GM12865 (cell line): ENCODE measurements around the gene PLAU.

Experiments
- DNase-seq: peaks from one replicate; pipeline ENCODE4 v3.0.0; 2010; ENCODE audit warnings: low read depth
- H3K4me3 ChIP-seq: 2 replicates; pipeline ENCODE4 v1.5.1; 2011; ENCODE audit warnings: mild to moderate bottlenecking, low read depth, low read length, control low read depth
- CTCF ChIP-seq: IDR thresholded peaks from 2 replicates; pipeline ENCODE4 v1.5.1; 2011; ENCODE audit warnings: low read length, control low read depth, low read depth, inconsistent platforms; ENCODE audit not compliant: insufficient read depth; ENCODE audit errors: missing control alignments

PLAU gene

GRCh38 chr10:73910764-73911552 lies at the start of gene PLAU:
TSS of gene PLAU (plus strand) at chr10:73911132. CDS start at chr10:73911556, 424 bp downstream.
- peak within 1 kb of the TSS; percentile 45 for H3K4me3 ChIP-seq
- peak; percentile 22 for DNase-seq
- no peak for TF ChIP-seq CTCF

GRCh38 chr10:73862011-73862410 lies 48.9 kb upstream of the PLAU start:
- no peak for DNase-seq
- no peak overlapping the region for H3K4me3 ChIP-seq
- no peak for TF ChIP-seq CTCF

- H3K4me3 ChIP-seq: no peak overlapping the region
- TF ChIP-seq CTCF: no peak
- no peak for DNase-seq
These were observed 47.7 kb upstream of the PLAU start for GRCh38 chr10:73863039-73863817.

- DNase-seq: no peak
- no peak overlapping the region for H3K4me3 ChIP-seq
- no peak for TF ChIP-seq CTCF
These were observed 46.7 kb upstream of the PLAU start for GRCh38 chr10:73864229-73864628.

- H3K4me3 ChIP-seq: no peak overlapping the region; the same call in none of the 2 replicates
- DNase-seq: no peak
- TF ChIP-seq CTCF: no peak
These were observed 45.8 kb upstream of the PLAU start for GRCh38 chr10:73865107-73865458.

- no peak for TF ChIP-seq CTCF
- DNase-seq: peak; percentile 78
- H3K4me3 ChIP-seq: peak overlapping the region; percentile 30
These were observed 45.2 kb upstream of the PLAU start for GRCh38 chr10:73865459-73866442.
